Measurements from ENCODE around the gene IFNL1. TPM values are rescaled to one million over a fixed set of nuclear protein-coding genes. Genes with fewer than 3 reads are reported as not detected.
"Not testable (repeated sequence)": the region's sequence is repeated elsewhere in the genome, so short reads cannot be mapped to it uniquely, and the experiment has no call there.

IFNL1 gene
- total RNA-seq, 2 donors from 2014 or later, result not detected

GRCh38 chr19:39265321-39265916, 30.8 kb upstream of the IFNL1 start:
- DNase-seq (ENCODE audit: low spot score), result no peak
- Histone ChIP-seq H3K4me3 (no peak overlapping the region), H3K27ac (no peak overlapping the region), H3K9me3 (no peaks in the 10 kb centered on the region), H3K27me3 (replicated peaks; ENCODE audit: insufficient read depth) (no peaks in the 10 kb centered on the region), H3K36me3 (no peaks in the 10 kb centered on the region), H3K4me1 (ENCODE audit: control insufficient read depth in 1 of 2, low read depth in 2 of 2) (no peaks in the 10 kb centered on the region)
- ATAC-seq (ENCODE audit: insufficient number of reproducible peaks, low FRiP score, low read depth), result no peak
- TF ChIP-seq, protein P1, sequence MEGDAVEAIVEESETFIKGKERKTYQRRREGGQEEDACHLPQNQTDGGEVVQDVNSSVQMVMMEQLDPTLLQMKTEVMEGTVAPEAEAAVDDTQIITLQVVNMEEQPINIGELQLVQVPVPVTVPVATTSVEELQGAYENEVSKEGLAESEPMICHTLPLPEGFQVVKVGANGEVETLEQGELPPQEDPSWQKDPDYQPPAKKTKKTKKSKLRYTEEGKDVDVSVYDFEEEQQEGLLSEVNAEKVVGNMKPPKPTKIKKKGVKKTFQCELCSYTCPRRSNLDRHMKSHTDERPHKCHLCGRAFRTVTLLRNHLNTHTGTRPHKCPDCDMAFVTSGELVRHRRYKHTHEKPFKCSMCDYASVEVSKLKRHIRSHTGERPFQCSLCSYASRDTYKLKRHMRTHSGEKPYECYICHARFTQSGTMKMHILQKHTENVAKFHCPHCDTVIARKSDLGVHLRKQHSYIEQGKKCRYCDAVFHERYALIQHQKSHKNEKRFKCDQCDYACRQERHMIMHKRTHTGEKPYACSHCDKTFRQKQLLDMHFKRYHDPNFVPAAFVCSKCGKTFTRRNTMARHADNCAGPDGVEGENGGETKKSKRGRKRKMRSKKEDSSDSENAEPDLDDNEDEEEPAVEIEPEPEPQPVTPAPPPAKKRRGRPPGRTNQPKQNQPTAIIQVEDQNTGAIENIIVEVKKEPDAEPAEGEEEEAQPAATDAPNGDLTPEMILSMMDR (IDR thresholded peaks at IDR 0.05), result no peak

- not testable (repeated sequence) for H3K9me3 ChIP-seq; ATAC-seq (ENCODE audit: insufficient number of reproducible peaks, low FRiP score, low read depth); H3K4me3 ChIP-seq
These were observed 28.1 kb upstream of the IFNL1 start, which contains the start of gene IFNL2 for GRCh38 chr19:39268085-39268484. IFNL2 (plus strand) TSS chr19:39268396; CDS start chr19:39268569, 173 bp downstream.

GRCh38 chr19:39268531-39269223, 27.5 kb upstream of the IFNL1 start:
- not testable (repeated sequence) for H3K9me3 ChIP-seq; DNase-seq (ENCODE audit: low spot score); H3K4me3 ChIP-seq; H3K27me3 ChIP-seq (replicated peaks; ENCODE audit: insufficient read depth); ATAC-seq (ENCODE audit: insufficient number of reproducible peaks, low FRiP score, low read depth); H3K36me3 ChIP-seq; H3K27ac ChIP-seq; H3K4me1 ChIP-seq (ENCODE audit: control insufficient read depth in 1 of 2, low read depth in 2 of 2)

More at GRCh38 chr19:39268085-39268484, 28.1 kb upstream of the IFNL1 start, which contains the start of gene IFNL2:
- not testable (repeated sequence) for H3K36me3 ChIP-seq; H3K27me3 ChIP-seq (replicated peaks; ENCODE audit: insufficient read depth); H3K4me1 ChIP-seq (ENCODE audit: control insufficient read depth in 1 of 2, low read depth in 2 of 2); DNase-seq (ENCODE audit: low spot score); H3K27ac ChIP-seq

GRCh38 chr19:39269369-39269768, 26.8 kb upstream of the IFNL1 start:
- not testable (repeated sequence) for H3K4me3 ChIP-seq; H3K27me3 ChIP-seq (replicated peaks; ENCODE audit: insufficient read depth); H3K4me1 ChIP-seq (ENCODE audit: control insufficient read depth in 1 of 2, low read depth in 2 of 2); H3K9me3 ChIP-seq; ATAC-seq (ENCODE audit: insufficient number of reproducible peaks, low FRiP score, low read depth); DNase-seq (ENCODE audit: low spot score); H3K27ac ChIP-seq; H3K36me3 ChIP-seq

- TF ChIP-seq, protein P1 (IDR thresholded peaks at IDR 0.05), result no peak
- Histone ChIP-seq H3K9me3 (no peaks in the 10 kb centered on the region), H3K27ac (no peak overlapping the region), H3K4me3 (no peak overlapping the region), H3K4me1 (ENCODE audit: control insufficient read depth in 1 of 2, low read depth in 2 of 2) (no peaks in the 10 kb centered on the region), H3K36me3 (no peaks in the 10 kb centered on the region), H3K27me3 (replicated peaks; ENCODE audit: insufficient read depth) (no peaks in the 10 kb centered on the region)
- no peak for ATAC-seq (ENCODE audit: insufficient number of reproducible peaks, low FRiP score, low read depth)
- no peak for DNase-seq (ENCODE audit: low spot score)
These were observed 26.0 kb upstream of the IFNL1 start for GRCh38 chr19:39270036-39270871.

GRCh38 chr19:39273859-39274258, 22.3 kb upstream of the IFNL1 start:
- H3K27me3 ChIP-seq (replicated peaks; ENCODE audit: insufficient read depth); H3K9me3 ChIP-seq; H3K27ac ChIP-seq; H3K4me1 ChIP-seq (ENCODE audit: control insufficient read depth in 1 of 2, low read depth in 2 of 2); H3K36me3 ChIP-seq; H3K4me3 ChIP-seq; ATAC-seq (ENCODE audit: insufficient number of reproducible peaks, low FRiP score, low read depth); DNase-seq (ENCODE audit: low spot score): not testable (repeated sequence)

DNA sequence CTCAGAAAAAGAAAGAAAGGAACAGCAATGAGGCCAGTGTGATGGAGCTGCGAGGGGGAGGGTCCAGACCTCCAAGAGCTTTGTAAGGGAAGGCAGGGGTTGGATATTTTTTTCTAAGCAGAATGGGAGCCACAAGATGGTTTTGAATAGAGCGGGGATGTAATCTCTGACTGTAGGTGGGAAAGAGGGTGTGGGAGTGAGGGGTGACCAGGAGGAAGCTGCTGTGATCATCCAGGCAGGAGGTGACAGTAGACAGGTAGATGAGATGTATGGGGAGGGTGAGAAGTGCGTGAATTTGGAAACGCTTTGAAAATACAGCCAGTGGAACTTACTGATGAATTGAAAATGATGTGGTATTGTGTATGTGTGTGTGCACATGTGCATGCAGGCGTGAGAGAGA, 20.6 kb upstream of the IFNL1 start:
- ATAC-seq (ENCODE audit: insufficient number of reproducible peaks, low FRiP score, low read depth) (no peak), DNase-seq (ENCODE audit: low spot score) (no peak)
- Histone ChIP-seq H3K9me3 (no peaks in the 10 kb centered on the region), H3K36me3 (no peaks in the 10 kb centered on the region), H3K27me3 (replicated peaks; ENCODE audit: insufficient read depth) (no peaks in the 10 kb centered on the region), H3K4me3 (no peak overlapping the region), H3K27ac (no peak overlapping the region), H3K4me1 (ENCODE audit: control insufficient read depth in 1 of 2, low read depth in 2 of 2) (no peaks in the 10 kb centered on the region)
- TF ChIP-seq, protein P1 (IDR thresholded peaks at IDR 0.05), result no peak
